RCC 7860 (cell line): Measurements from ENCODE around the gene NDUFB10.
"Not testable (repeated sequence)": the region's sequence is repeated elsewhere in the genome, so short reads cannot be mapped to it uniquely, and the experiment has no call there.

Experiments
- DNase-seq: peaks from one replicate; pipeline ENCODE4 v3.0.0-alpha.2; 2015; ENCODE audit warnings: low spot score
- FAIRE-seq: peaks from 2 replicates; lab custom pipeline; 2012; peaks lifted over from hg19 to GRCh38; lab: Jason Lieb, UNC

Gene NDUFB10

DNA sequence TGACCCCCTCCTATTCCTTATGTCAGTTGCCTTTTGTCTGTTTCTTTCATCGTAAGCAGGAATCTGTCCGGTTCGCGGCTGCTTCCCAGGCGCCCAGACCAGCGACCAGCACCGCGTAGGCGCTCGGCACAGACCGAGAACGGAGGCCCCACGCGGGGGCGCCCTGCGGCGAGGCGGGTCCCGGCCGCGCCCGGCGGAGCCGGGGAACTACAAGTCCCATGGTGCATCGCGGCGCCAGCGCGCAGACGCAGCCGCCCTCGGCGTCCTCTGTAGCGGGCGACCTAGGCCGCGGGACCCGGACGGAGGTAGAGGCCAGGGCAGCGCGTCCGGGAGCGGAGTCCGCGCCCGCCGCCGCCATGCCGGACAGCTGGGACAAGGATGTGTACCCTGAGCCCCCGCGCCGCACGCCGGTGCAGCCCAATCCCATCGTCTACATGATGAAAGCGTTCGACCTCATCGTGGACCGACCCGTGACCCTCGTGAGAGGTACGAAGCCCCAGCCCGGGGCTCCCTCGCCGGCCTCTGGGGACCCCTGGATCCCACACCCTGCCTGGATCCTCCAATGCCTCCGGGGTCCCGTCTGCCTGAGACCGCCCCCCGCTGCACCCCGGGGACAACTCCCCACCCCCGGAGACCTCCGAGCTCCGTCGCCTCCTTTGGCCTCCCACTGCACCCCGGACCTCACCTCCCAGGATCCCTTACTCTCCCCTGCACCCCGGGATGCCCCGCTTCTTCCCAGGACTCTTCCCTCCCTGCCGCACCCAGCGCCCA, at the start of gene NDUFB10:
Gene NDUFB10 (plus strand): TSS at position 270 of the 771 bp plus-strand sequence. CDS start 87 bp downstream, at position 357.
- no peak for FAIRE-seq
- DNase-seq = peak; percentile 80

DNA sequence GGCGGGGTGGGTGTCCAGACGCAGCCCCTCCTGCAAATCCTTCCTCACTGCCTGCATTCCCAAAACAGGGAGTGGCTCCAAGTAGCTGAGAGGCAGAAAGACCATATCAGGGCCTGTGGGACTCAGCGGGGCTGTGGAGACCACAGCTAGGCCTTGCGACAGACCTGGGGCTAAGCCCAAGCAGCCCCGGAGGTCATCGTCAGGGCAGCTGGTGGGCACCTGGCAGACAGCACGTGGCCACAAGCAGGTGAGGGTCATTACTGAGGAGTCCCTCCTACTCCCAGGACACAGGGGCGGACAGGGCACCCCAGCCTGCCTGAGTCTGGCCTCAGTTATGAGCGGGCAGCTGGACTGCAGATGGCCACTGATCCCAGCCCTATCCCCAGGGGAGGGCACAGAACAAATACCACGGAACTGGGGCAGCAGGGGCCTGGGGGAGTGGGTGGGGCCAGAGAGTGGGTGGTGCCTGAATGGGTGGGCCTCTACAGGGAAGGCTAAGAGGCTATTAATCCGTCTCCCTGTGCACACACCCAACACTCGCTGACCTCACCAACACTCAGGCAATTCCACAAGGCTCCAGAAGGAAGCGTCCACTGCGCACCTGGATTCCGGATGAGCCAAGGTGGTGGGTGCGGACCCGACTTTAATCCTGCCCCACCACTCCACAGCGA, 49.6 kb upstream of the NDUFB10 start:
- FAIRE-seq (no peak), DNase-seq (no peak)

DNA sequence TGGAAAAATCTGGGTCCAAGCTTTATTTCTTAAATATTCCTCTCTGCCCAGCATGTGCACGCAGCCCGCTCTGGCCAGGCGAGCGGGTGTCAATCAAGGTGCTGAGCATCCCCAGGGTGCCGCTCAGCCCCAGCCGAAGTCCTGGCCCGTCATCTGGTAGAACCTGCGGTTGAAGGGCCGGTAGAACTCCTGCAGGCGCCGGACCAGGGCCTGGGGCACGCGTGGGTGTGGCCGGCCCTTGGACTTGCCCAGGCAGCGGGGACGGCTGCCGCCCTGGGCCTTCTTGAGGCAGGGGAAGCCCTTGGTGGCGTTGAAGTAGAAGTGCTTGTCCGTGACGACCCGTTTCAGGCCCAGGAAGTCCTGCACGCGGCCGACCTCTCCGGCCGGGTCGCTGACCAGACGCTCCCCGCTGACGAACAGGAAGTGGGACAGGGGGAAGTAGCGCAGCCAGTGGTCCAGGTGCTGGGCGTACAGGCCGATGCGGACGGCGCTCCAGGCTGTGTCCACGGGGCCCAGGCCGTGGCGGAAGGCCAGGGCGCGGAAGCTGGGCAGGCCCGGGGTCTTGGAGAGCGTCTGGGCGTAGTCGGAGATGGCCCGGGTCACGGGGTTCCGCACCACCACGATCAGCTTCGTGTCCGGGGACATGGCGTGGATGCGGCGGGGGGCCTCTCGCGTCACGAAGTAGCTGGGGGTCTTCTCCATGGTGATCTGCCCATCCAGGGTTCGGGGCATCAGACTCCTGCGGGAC, 47.7 kb upstream of the NDUFB10 start:
- DNase-seq = no peak
- FAIRE-seq = no peak

DNA sequence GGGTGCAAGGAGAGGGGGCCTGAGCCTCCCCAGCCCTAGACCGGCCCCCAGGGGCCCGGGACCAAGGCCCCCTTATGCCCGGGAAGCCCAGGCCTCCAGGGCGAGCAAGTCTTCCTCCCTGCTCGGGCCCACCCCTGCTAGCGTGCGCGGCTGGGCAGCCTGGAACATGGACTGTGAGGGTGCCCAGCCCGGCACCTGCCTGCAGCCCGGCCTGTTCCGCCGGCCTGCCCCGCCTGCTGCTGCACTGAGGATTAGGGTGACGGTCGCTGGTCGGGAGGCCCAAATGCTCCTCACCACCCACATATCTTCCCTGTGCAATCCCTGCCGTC, 47.2 kb upstream of the NDUFB10 start:
- DNase-seq (no peak), FAIRE-seq (no peak)

DNA sequence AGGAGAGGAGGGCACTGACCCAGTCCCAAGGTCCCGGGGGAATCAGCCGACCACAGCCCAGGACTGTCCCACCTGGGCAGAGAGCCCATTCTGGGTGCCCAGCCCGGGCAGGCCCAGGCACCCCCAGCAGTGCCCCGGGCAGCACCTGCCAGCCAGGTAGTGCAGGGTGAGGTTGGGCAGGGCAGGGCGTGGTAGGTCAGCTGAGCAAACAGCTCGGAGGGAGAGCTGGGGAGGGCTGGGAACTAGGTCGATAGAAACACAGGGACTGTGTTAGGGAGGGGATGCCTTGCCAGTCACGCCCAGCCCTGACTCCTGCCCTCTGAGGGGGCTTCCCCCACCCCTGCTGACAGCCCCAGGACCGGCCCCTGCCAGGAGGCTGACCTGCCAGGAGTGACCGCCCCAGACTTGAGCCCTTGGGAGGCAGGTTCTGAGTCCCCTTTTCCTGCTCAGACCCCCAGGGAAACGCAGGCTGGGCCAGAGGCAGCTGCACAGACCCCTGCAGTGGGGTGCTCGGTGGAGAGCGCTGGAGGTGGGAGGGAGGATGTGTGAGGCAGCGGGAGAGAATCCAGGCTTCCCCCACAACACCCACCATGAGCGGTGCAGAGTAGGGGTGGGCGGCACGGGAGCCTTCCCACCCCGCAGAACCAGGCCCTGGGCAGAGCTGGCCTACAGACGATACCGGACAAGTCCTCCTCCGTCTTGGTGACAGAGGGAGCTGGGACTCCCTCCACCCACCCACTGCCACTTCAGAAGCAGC, 45.8 kb upstream of the NDUFB10 start:
- DNase-seq (no peak), FAIRE-seq (no peak)

DNA sequence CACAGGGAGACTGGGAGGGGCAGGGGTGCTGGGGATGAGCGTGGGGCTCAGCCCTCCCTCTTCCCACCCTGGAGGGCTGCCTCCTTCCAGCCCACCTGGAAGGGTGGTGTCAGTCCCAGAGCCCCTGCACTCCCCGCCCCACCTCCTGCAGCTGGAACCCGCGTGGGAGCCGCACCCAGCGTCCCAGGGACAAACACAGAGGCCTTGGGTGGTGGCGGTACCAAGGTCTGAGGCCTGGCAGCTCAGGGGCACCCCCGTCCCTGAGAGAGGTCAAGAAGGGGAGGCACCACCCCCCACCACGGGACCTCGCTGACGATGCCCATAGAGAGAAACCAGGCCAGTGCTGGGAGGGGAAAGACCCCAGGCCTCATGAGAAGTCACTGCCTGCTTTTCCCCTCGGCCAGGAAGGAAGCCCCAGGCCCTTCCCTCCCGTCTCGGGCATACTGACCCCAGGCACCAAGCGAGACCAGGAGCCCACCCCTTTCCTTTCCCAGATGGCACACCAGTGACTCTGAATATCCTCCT, 45.2 kb upstream of the NDUFB10 start:
- DNase-seq (no peak), FAIRE-seq (no peak)

DNA sequence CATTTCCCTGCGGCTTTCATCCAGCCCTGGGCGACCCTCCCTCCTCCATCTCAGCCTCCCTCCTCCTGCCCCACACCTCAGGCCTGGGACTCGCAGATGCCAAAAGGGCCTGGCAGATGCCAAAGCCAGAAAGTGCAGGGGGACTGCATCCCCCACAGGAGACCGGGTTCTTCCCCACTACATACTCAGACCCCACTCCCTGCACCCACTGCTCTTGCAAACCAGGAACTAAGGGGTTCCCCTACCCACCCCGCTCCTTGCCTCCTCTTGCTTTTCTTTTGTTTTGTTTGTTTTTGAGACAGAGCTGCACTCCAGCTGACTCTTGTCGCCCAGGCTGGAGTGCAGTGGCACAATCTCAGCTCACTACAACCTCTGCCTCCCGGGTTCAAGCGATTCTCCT, 44.4 kb upstream of the NDUFB10 start:
- FAIRE-seq (no peak), DNase-seq (no peak)

DNA sequence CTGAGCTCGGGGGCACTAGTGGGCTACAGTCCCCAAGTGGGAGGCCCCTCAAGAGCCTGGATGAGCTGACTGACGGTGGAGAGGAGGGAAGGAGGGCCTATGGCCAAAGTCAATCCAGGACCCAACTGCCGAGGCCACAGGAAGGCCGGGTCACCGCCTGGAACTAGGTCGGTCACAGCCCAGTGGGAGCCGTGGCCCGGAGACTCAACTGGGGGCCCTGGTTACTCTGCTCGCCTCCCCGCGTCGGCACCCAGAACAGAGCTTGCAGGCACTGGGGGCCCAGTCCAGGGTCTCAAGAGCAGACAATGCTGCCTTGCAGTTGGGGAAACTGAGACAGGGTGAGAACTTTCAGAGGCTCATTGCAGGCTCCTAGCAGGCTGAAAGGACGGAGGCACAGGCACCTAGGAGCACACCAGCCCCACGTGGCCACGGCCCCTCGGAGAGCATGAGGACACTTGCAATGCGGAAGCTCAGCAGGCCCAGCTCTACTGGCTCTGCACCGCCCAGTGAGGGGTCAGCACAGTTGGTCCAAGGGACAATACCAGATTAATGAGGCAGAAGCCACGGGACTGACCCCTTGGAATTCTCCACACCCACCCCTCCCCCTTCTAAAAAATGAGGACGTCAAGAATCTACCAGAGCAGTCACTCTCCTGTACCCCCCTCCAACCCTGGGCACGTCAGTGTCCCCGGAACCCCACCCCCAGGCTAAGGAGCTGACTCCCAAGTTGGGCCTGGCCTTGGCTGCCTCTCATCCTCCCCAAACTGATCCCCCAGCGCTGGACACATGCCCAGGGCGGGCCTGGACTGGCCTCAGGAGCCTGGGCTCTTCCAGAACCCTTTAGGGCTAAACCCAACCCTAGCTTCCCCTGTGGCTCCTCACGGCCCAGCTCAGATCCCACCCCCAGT, 43.4 kb upstream of the NDUFB10 start:
- DNase-seq (no peak), FAIRE-seq (no peak)

DNA sequence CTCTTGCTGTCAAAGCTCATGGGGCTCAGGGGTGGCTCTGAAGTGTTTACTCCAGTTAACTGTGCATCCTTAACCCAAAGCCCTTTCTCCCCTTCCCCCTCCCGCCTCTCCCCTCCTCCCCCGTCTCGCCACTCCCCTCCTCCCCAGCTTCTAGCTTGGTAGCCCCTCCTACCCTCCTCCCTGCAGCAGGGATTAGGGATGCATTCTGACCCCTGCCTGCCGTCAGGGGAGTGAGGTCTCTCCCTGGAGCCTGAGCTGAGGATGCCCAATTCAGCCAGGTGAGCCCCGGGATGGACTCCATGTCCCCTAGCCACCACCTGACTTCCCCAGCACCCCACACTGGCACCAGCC, 42.7 kb upstream of the NDUFB10 start:
- DNase-seq (no peak), FAIRE-seq (no peak)

DNA sequence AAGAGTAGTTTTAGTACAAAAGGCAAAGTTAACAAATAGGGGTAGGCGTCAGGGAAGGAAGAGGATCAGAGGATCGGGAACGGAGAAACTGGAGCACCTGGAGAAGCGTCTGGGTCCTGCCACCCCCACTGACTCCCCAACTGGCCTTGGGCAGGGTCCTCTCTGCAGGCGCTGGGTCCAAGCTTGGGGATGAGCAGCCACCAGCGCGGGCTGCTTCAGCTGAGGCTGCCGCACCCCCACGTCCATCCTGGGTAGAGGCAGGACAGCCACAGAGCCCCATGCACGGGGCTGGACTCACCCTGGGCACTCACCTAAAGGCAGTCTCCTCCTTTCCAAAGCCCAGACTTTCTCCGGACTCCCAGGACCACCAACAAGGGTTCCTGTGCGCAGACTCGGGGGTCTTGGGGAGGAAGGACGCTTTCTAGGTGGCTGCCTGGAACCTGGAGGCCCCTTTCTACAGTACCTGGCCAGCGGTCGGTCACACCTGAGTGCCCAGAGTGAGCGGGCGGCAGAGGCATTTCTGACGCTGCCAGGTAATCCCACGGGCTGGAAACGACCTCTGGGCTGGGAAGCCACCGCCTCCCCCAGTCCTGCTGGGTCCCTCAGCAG, 42.2 kb upstream of the NDUFB10 start:
- FAIRE-seq (no peak), DNase-seq (no peak)

DNA sequence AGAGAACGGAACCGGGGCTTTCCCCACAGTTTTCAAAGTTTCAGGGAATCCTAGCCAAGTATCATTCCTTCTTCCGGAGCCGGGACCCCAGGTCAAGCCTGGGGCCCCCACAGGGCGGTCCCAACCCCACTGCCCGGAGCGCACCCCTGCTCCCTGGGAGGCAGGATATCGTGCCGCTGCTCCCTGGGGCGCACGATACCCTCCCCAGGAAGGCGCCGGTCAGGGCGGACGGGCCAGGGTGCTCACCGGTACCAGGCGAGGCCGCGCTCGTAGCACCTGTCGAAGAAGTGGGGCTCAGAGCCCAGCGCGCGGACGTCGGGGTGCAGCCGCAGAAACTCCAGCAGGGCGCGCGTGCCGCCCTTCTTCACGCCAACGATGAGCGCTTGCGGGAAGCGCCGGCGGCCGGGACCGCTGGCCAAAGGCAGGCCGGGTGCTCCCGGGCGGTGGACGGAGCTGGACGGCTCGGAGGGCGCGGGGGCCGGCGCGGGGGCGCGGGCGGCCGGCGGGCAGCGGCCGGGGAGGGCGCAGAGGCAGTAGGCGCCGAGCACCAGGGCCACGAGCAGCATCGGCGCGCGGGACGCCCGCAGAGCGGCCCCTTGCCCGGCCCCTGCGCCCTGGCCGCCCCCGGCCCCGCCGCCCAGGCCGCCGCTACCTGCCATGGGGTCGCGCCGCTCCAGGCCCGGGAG, 41.5 kb upstream of the NDUFB10 start:
- no peak for DNase-seq

DNA sequence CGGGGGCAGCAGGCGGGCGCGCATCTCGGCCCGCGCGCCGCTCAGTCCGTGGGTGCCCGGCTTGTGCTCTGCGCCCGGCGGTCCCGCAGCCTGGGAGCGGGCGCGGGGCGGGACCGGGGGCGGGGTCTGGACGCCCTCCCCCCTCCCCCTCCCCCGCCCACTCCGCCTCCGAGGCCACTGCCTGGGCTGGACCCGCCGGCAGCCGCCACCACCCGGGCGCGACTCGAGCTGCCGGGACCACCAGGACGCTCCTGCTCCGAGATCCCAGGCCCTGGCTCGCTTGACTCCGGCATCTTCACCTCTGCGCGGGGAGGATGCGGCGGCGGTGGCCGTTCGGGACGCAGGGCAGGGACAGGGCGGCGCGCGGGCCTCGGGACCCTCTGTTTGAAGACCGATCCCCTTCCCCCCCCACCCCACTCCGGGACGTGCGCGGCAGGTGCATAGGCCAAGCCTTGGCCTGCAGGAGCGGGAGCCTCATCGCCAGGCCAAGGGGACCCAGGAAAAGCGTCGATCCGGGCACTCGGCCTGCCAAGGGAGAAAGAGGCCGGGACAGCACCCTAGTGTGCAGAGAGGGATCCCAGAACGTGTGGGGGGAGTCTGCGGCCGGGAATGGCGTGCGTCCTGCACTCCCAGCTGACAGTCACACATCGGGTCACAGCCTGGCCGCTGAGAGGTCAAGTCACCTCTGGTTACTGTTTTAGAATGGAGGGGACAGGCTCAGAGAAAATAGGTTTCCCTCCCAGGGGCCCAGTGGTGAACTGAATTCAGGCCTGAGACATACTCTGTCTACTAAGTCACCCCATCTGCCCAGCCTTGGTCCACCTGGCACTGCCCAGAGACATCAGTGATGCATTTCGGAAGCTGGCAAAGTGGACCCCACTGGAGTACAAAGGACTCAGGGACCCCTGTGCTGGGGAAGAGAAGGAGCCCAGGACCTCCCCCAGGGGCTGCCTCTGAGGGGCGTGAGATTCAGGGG, 40.7 kb upstream of the NDUFB10 start, which contains the start of gene HS3ST6:
Gene HS3ST6 (minus strand): TSS at position 65 of the 976 bp plus-strand sequence. CDS start 92 bp downstream, outside the sequence.
- DNase-seq (no peak), FAIRE-seq (no peak)

More for the DNA sequence above, 41.5 kb upstream of the NDUFB10 start:
- no peak for FAIRE-seq

DNA sequence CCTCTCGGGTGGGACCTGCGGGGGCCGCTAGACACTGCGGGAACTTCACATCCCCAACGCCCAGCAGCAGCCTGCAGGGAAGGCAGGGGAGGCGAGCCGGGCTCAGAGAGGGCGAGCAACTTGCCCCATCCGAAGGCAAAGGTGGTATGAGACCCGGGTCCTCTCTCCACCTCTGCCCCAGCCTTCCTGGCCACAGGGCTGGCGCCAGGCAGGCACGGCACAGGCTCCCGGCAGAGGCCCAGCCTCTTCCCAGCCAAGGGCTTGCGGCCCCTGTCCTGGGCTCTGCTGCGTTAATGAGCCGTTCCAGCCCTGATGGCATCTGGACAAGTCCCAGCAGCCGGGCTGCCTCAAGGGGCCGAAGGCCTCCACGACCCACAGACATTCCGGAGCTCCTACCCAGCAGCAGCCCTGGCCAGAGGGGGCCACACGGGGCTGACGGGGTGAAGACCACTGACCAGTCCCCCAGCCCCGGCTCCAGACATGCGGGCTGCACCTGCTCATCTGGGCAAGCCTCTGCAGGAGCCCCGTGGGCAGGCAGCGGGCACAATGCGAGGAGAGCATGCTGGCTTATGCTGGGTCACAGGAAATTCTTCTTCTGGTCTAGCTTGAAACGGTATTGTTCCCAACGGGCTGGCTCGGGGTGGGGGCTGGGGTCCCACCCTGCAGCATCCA, 39.9 kb upstream of the NDUFB10 start:
- DNase-seq = no peak
- FAIRE-seq = no peak

DNA sequence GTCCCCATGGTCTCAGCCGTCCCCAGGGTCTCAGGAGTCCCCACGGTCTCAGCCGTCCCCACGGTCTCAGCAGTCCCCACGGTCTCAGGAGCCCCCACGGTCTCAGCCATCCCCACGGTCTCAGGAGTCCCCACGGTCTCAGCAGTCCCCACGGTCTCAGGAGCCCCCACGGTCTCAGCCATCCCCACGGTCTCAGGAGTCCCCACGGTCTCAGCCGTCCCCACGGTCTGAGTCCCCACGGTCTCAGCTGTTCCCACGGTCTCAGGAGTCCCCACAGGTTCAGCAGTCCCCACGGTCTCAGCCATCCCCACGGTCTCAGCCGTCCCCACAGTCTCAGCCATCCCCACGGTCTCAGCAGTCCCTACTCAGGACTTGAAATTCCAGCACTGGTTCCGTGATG, 39.2 kb upstream of the NDUFB10 start:
- not testable (repeated sequence) for FAIRE-seq, DNase-seq

DNA sequence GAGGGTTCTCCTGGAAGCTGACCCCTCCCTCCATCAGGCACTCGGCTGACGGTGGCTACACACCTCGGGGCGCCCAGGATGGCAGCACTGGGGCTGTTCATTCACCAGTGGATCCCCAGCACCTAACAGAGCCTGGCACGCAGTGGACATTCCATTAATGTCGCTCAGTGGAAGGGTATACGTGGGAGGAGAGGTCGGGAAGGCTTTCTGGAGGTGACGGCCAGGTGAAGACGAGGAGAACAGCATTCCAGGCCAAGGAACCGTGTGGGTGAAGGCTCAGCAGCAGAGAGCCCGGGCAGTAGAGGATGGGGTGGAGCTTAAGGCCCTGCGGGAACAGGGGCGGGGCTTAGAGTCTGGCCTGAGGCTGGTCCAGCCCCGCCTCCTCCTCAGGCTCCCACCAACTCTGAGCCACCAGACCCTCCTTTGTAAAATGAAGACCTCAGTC, 38.6 kb upstream of the NDUFB10 start:
- DNase-seq (no peak), FAIRE-seq (no peak)

DNA sequence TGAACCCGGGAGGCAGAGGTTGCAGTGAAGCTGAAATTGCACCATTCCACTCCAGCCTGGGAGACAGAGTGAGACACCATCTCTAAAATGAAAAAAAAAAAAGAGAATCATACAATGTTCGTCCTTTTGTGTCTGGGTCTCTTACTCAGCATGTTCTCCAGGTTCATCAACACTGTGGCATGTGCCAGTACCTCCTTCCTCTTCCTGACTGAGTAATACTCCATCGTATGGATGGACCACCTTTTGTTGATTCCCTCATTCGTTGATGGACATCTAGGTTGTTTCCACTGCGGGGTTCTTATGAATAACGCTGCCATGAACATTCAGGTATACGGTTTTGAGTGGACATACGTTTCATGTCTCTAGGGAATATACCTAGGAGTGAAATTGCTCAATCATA, 37.0 kb upstream of the NDUFB10 start:
- DNase-seq = no peak
- no peak for FAIRE-seq
